IMR-90 (cell line): ENCODE results near the gene P4HA2. TPM values are rescaled to one million over a fixed set of nuclear protein-coding genes. Genes with fewer than 3 reads are reported as not detected.
A peak's percentile ranks its signal among the peaks of the same experiment; 100 is the strongest.

Experiments
- ATAC-seq: fragments of 200-7000 bp; cut with Tn5 transposase; 2 replicates; pipeline ENCODE4 v1.9.1; 2020; ENCODE audit warnings: low read depth, mild to moderate bottlenecking, moderate library complexity
- BruUV-seq: library from RNA; stranded (reverse); fragments of 400-500 nt; replicated peaks from 2 replicates; lab custom pipeline; 2021; lab: Mats Ljungman, UMichigan
- CTCF ChIA-PET: fragments of 300-600 bp; formaldehyde crosslinking; extraction: SDS; loops from one replicate; lab custom pipeline; 2021; ENCODE audit warnings: antibody characterized with exemption; lab: Yijun Ruan, JAX
- POLR2A ChIA-PET: fragments of 300-600 bp; sonication (Branson Sonifier 250); formaldehyde crosslinking; loops from one replicate; lab custom pipeline; 2022; ENCODE audit warnings: antibody characterized with exemption; ENCODE audit not compliant: unreplicated experiment; lab: Charles Lee
- DNase-seq: peaks from one replicate; pipeline ENCODE4 v3.0.0; 2013
- H2AFZ ChIP-seq: replicated peaks from 2 replicates; pipeline ENCODE3; 2013; ENCODE audit warnings: low read length, mild to moderate bottlenecking; ENCODE audit not compliant: poor library complexity
- H2AK5ac ChIP-seq: 2 replicates; pipeline ENCODE4 v1.6.1; 2013; ENCODE audit warnings: low read depth, low read length, inconsistent platforms
- H2AK9ac ChIP-seq: replicated peaks from 2 replicates; pipeline ENCODE3; 2013; ENCODE audit warnings: mild to moderate bottlenecking, low read depth, low read length, moderate library complexity; ENCODE audit not compliant: poor library complexity
- H2BK120ac ChIP-seq: 2 replicates; pipeline ENCODE4 v1.6.1; 2013; ENCODE audit warnings: low read depth, low read length, inconsistent platforms
- H2BK15ac ChIP-seq: 3 replicates; pipeline ENCODE4 v1.6.1; 2013; ENCODE audit warnings: low read depth, low read length, inconsistent platforms
- H2BK20ac ChIP-seq: 2 replicates; pipeline ENCODE4 v1.6.1; 2013; ENCODE audit warnings: low read depth, mild to moderate bottlenecking, inconsistent platforms, low read length, moderate library complexity
- H2BK5ac ChIP-seq: 2 replicates; pipeline ENCODE4 v1.6.1; 2013; ENCODE audit warnings: mild to moderate bottlenecking, low read depth, low read length, inconsistent platforms; ENCODE audit not compliant: poor library complexity, severe bottlenecking
- H3K14ac ChIP-seq: replicated peaks from 2 replicates; pipeline ENCODE4 v1.6.1; 2013; ENCODE audit warnings: low read depth, low read length, inconsistent platforms
- H3K18ac ChIP-seq: 2 replicates; pipeline ENCODE4 v1.6.1; 2013; ENCODE audit warnings: low read depth, low read length, control low read depth
- H3K23ac ChIP-seq: 2 replicates; pipeline ENCODE4 v1.6.1; 2013; ENCODE audit warnings: low read depth, low read length, inconsistent platforms
- H3K27ac ChIP-seq: 2 replicates; pipeline ENCODE4 v1.5.1; 2013; ENCODE audit warnings: mild to moderate bottlenecking, control low read depth, low read length; ENCODE audit not compliant: insufficient read depth
- H3K27me3 ChIP-seq: 2 replicates; pipeline ENCODE4 v1.6.1; 2013; ENCODE audit warnings: low read length; ENCODE audit not compliant: control insufficient read depth, insufficient read depth
- H3K36me3 ChIP-seq: 2 replicates; pipeline ENCODE4 v1.6.1; 2013; ENCODE audit warnings: low read length, mixed read lengths; ENCODE audit not compliant: control insufficient read depth, insufficient read depth
- H3K4ac ChIP-seq: 2 replicates; pipeline ENCODE4 v1.6.1; 2013; ENCODE audit warnings: low read depth, low read length, inconsistent platforms
- H3K4me1 ChIP-seq: 2 replicates; pipeline ENCODE4 v1.6.1; 2013; ENCODE audit warnings: low read length, mixed read lengths; ENCODE audit not compliant: control insufficient read depth, insufficient read depth
- H3K4me2 ChIP-seq: 2 replicates; pipeline ENCODE4 v1.6.1; 2013; ENCODE audit warnings: low read depth, mild to moderate bottlenecking, control low read depth, low read length, moderate library complexity
- H3K4me3 ChIP-seq: 2 replicates; pipeline ENCODE4 v1.5.1; 2013; ENCODE audit warnings: low read depth, mild to moderate bottlenecking, control low read depth, low read length, moderate library complexity; ENCODE audit not compliant: insufficient read depth
- H3K56ac ChIP-seq: 2 replicates; pipeline ENCODE4 v1.6.1; 2013; ENCODE audit warnings: low read length, inconsistent platforms; ENCODE audit not compliant: insufficient read depth; ENCODE audit errors: extremely low read depth
- H3K79me1 ChIP-seq, 2 experiments: 2 replicates each; pipeline ENCODE4 v1.6.1; 2013; ENCODE audit warnings: low read length in 2 of 2, inconsistent platforms in 1 of 2, low read depth in 1 of 2
- H3K9ac ChIP-seq: 2 replicates; pipeline ENCODE4 v1.6.1; 2013; ENCODE audit warnings: low read depth, low read length, control low read depth
- H3K9me1 ChIP-seq: 2 replicates; pipeline ENCODE4 v1.6.1; 2013; ENCODE audit warnings: low read length, inconsistent platforms; ENCODE audit not compliant: insufficient read depth
- H3K9me3 ChIP-seq: 2 replicates; pipeline ENCODE4 v1.6.1; 2013; ENCODE audit warnings: low read length; ENCODE audit not compliant: control insufficient read depth, insufficient read depth
- H4K20me1 ChIP-seq: 2 replicates; pipeline ENCODE4 v1.6.1; 2013; ENCODE audit warnings: low read length, inconsistent platforms; ENCODE audit not compliant: insufficient read depth
- H4K5ac ChIP-seq: 2 replicates; pipeline ENCODE4 v1.6.1; 2013; ENCODE audit warnings: mild to moderate bottlenecking, low read depth, low read length, control low read depth
- H4K8ac ChIP-seq, 2 experiments: 2 replicates each; pipeline ENCODE4 v1.6.1; 2013; ENCODE audit warnings: low read depth in 2 of 2, low read length in 2 of 2, control low read depth in 1 of 2, inconsistent platforms in 1 of 2
- H4K91ac ChIP-seq: 2 replicates; pipeline ENCODE4 v1.6.1; 2013; ENCODE audit warnings: low read depth, low read length, inconsistent platforms; ENCODE audit not compliant: insufficient read depth
- RAD21 ChIP-seq: IDR thresholded peaks from 2 replicates; pipeline ENCODE4 v1.6.1; 2012; ENCODE audit warnings: low read length, improper control_type of control experiment
- RFX5 ChIP-seq: IDR thresholded peaks from 2 replicates; pipeline ENCODE4 v1.8.0; 2012; ENCODE audit warnings: low read depth, mild to moderate bottlenecking, low read length, moderate library complexity
- WGBS, 2 experiments: methylation state at CpG; one replicate each; pipeline versions ENCODE4 v1.1.5 to v1.1.7; 2013; ENCODE audit warnings: missing lambda C conversion rate in 2 of 2; ENCODE audit not compliant: insufficient read length in 1 of 2; ENCODE audit errors: extremely low coverage in 2 of 2; 5-methylcytosine and 5-hydroxymethylcytosine counted together
- dilution Hi-C: fragments of 300-500 bp; cut with HindIII; formaldehyde crosslinking; loops from one replicate; pipeline ENCODE4 v1.14.3; 2018; ENCODE audit warnings: low sequenced_read_pairs; ENCODE audit not compliant: unreplicated experiment
- in situ Hi-C: fragments of 300-500 bp; cut with MboI; formaldehyde crosslinking; loops from 3 replicates; pipeline ENCODE4 v1.14.3; 2019; ENCODE audit warnings: low sequenced_read_pairs, inconsistent platforms, mixed read lengths
- intact Hi-C: fragments of 100-400 bp; cut with micrococcal nuclease; formaldehyde crosslinking; loops from 2 replicates; pipeline ENCODE4 v1.10.0; 2022
- polyA plus RNA-seq, 3 experiments: library from polyadenylated mRNA; depleted of rRNA; stranded (reverse); fragments of >200 nt; gene quantifications; 2 replicates each; pipeline ENCODE4 v1.2.3, GENCODE V29; 2012; ENCODE audit warnings: low replicate concordance in 1 of 3
- total RNA-seq: library from RNA; depleted of rRNA; stranded (reverse); fragments of >200 nt; gene quantifications from 2 replicates; pipeline ENCODE4 v1.2.3, GENCODE V29; 2012
- TF ChIP-seq, protein P1 (sequence below): conservative IDR thresholded peaks from 2 replicates; pipeline ENCODE4 v1.5.1; 2012; ENCODE audit warnings: mild to moderate bottlenecking, low read depth, low read length, improper control_type of control experiment

P4HA2 gene
- total and polyA plus RNA-seq, 2 of the 4 experiments (the other 2 are of a cell fraction), result 186 to 225 TPM

- dilution Hi-C loops, result no loop called here
Measured at GRCh38 chr5:132176987-132177386, 50.7 kb downstream of the P4HA2 start.

More at GRCh38 chr5:132176987-132177386, 50.7 kb downstream of the P4HA2 start:
- H3K9me3 ChIP-seq, result no peaks in the 10 kb centered on the region
- no peak overlapping the region for H3K27ac ChIP-seq
- no peak overlapping the region for H4K91ac ChIP-seq
- no peak overlapping the region for H3K4me2 ChIP-seq
- H3K23ac ChIP-seq, result no peak overlapping the region
- H2AFZ ChIP-seq, result no peak overlapping the region
- BruUV-seq, result no TSS peak
- H3K27me3 ChIP-seq, result no peaks in the 10 kb centered on the region
- 50% methylated on average over 1 of the region's 3 CpGs; no CpG with 5 or more reads in 1 of the 2 experiments for WGBS, 2 experiments
- H3K79me1 ChIP-seq, result no peaks in the 10 kb centered on the region
- no peak overlapping the region for H2AK9ac ChIP-seq
- intact Hi-C loops, result no loop called here
- no peak overlapping the region for H3K14ac ChIP-seq
- no peak overlapping the region for H3K9ac ChIP-seq
- no peaks in the 10 kb centered on the region for H3K9me1 ChIP-seq
- no peak overlapping the region for H2BK20ac ChIP-seq
- H3K4me1 ChIP-seq, result peaks cover 2% of the 10 kb centered on the region; the same call in 1 of the 2 replicates
- ATAC-seq (no peak), DNase-seq (peak; percentile 20)
- no peak overlapping the region for H3K56ac ChIP-seq
- H4K20me1 ChIP-seq, result no peaks in the 10 kb centered on the region
- CTCF ChIA-PET, result interaction anchor here (2.8 kb wide), 1 partner anchor 13 kb away, joined by 8 read pairs; no protein-coding TSS in a partner anchor
- POLR2A ChIA-PET, result no interaction called here
- H2BK5ac ChIP-seq, result no peak overlapping the region
- H4K8ac ChIP-seq, result no peak overlapping the region
- in situ Hi-C loops, result no loop called here
- H3K4ac ChIP-seq, result no peak overlapping the region
- no peak overlapping the region for H3K4me3 ChIP-seq
- H4K5ac ChIP-seq, result no peak overlapping the region
- no peak overlapping the region for H3K18ac ChIP-seq
- no peaks in the 10 kb centered on the region for H3K36me3 ChIP-seq
- no peak overlapping the region for H2BK120ac ChIP-seq
- no peak for TF ChIP-seq RFX5
- TF ChIP-seq, protein P1, sequence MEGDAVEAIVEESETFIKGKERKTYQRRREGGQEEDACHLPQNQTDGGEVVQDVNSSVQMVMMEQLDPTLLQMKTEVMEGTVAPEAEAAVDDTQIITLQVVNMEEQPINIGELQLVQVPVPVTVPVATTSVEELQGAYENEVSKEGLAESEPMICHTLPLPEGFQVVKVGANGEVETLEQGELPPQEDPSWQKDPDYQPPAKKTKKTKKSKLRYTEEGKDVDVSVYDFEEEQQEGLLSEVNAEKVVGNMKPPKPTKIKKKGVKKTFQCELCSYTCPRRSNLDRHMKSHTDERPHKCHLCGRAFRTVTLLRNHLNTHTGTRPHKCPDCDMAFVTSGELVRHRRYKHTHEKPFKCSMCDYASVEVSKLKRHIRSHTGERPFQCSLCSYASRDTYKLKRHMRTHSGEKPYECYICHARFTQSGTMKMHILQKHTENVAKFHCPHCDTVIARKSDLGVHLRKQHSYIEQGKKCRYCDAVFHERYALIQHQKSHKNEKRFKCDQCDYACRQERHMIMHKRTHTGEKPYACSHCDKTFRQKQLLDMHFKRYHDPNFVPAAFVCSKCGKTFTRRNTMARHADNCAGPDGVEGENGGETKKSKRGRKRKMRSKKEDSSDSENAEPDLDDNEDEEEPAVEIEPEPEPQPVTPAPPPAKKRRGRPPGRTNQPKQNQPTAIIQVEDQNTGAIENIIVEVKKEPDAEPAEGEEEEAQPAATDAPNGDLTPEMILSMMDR, result peak; percentile 38
- TF ChIP-seq RAD21, result peak; percentile 40; the same call in 1 of the 2 replicates
- H2BK15ac ChIP-seq, result no peak overlapping the region
- no peak overlapping the region for H2AK5ac ChIP-seq
